ENCODE results near the gene TNFSF13B. TPM values are rescaled to one million over a fixed set of nuclear protein-coding genes. Genes with fewer than 3 reads are reported as not detected.

TNFSF13B gene
- total RNA-seq, 4 donors from 2014 or later, result 7.9 to 32.2 (median 12.0) TPM

DNA sequence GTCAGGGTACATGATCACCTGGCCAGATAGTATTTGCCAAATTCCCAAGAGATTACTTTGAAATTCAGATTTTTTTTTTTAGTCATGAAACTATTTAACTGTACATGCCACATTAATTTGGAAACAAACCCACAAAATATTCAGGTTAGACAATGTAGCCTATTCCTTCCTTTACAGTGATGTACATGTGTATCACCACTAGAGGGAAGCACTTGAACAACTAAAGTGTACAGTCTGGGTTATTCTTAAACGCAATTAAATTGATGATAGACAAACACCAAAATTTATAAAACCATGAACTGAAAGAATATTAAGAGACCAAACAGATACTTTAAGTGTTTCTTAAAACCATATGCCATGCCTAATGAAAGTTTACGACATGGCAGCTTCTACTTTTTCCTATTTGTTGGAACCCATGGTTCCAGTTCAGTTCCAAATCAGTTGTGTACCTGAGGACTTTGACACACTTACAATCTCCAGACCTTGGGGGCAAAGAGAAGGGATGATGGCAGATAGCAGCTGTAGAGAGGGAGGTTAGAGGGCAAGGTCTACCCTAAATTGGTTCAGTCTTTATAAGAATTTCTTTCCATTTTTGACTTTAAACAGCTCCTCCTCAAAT lies 52.8 kb downstream of the TNFSF13B start:
- H3K36me3 ChIP-seq, result no peaks in the 10 kb centered on the region
- H3K27me3 ChIP-seq, result no peaks in the 10 kb centered on the region
- no peaks in the 10 kb centered on the region for H3K9me3 ChIP-seq
- DNase-seq, result no peak
- no peak overlapping the region for H3K27ac ChIP-seq
- TF ChIP-seq POLR2A (IDR thresholded peaks at IDR 0.05), result no peak
- TF ChIP-seq, protein P1, sequence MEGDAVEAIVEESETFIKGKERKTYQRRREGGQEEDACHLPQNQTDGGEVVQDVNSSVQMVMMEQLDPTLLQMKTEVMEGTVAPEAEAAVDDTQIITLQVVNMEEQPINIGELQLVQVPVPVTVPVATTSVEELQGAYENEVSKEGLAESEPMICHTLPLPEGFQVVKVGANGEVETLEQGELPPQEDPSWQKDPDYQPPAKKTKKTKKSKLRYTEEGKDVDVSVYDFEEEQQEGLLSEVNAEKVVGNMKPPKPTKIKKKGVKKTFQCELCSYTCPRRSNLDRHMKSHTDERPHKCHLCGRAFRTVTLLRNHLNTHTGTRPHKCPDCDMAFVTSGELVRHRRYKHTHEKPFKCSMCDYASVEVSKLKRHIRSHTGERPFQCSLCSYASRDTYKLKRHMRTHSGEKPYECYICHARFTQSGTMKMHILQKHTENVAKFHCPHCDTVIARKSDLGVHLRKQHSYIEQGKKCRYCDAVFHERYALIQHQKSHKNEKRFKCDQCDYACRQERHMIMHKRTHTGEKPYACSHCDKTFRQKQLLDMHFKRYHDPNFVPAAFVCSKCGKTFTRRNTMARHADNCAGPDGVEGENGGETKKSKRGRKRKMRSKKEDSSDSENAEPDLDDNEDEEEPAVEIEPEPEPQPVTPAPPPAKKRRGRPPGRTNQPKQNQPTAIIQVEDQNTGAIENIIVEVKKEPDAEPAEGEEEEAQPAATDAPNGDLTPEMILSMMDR (IDR thresholded peaks at IDR 0.05), result peak; percentile 26 to 79 (median 72)
- no peaks in the 10 kb centered on the region for H3K4me1 ChIP-seq
- no peak overlapping the region for H3K4me3 ChIP-seq

DNA sequence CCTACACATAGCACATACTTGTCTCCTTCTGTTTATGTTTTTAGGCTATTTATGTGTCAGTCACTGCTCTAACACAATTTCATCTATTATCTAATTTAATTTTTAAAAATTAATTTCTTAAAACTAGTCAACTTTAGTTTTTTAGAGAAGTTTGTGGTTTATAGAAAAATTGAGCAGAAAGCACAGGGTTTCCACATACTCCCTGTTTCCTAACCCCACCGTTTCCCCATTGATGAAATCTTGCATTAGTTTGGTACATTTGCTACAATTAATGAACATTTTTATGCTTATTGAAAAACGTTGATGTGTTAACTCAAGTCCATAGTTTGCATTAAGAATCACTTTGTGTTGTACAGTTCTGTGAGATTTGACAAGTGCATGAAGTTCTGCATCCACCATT lies 53.5 kb downstream of the TNFSF13B start:
- no peak overlapping the region for H3K27ac ChIP-seq
- TF ChIP-seq POLR2A (IDR thresholded peaks at IDR 0.05), result no peak
- TF ChIP-seq, protein P1 (IDR thresholded peaks at IDR 0.05), result no peak
- DNase-seq, result no peak

DNA sequence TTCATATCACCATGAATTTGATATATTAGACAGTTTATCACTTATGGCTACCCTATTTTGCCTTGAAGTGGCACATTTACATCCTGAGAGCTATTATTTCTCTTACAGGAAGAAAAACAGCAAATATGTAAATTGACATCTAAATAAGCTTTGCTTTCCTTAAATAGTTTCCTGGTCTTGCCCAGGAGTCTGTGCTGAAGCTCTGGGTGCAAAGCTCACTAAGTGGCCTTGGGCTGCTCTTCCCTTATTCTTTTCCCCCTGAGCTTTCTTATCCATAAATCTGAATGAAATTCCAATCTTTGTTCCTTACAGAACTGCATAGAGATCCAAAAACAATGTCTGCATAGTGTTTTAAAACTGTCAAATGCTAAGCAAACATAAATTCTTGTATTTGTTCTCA lies 56.3 kb downstream of the TNFSF13B start:
- no peak for DNase-seq
- no peaks in the 10 kb centered on the region for H3K27me3 ChIP-seq

More for the DNA sequence above, 53.5 kb downstream of the TNFSF13B start:
- no peaks in the 10 kb centered on the region for H3K4me1 ChIP-seq
- H3K27me3 ChIP-seq, result no peaks in the 10 kb centered on the region
- H3K9me3 ChIP-seq, result no peaks in the 10 kb centered on the region
- no peaks in the 10 kb centered on the region for H3K36me3 ChIP-seq
- H3K4me3 ChIP-seq, result no peak overlapping the region

DNA sequence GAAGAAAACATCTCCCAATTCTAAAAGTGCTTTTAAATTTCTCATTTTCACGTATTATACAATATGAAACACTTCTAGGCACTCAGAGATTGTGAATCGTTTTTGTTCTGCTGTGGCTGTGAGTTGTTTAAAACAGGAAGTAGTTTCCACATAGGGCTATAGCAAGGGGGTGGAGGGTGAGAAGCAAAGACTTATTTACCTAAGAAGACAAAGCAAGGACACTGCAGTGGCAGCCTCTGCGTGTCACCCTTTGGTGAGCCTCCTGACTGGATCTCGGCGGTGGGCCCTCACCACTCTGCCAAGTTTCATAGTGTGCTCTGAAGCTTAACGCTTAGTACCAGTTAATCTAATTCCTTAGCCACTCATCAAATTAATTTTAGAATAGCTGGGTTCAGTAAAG lies 56.8 kb downstream of the TNFSF13B start:
- Histone ChIP-seq H3K27ac (no peak overlapping the region), H3K27me3 (no peaks in the 10 kb centered on the region), H3K4me3 (no peak overlapping the region), H3K36me3 (no peaks in the 10 kb centered on the region), H3K9me3 (no peaks in the 10 kb centered on the region), H3K4me1 (no peaks in the 10 kb centered on the region)
- TF ChIP-seq, protein P1 (IDR thresholded peaks at IDR 0.05), result no peak
- no peak for TF ChIP-seq POLR2A (IDR thresholded peaks at IDR 0.05)
- DNase-seq, result no peak

More for the DNA sequence above, 56.3 kb downstream of the TNFSF13B start:
- H3K36me3 ChIP-seq, result no peaks in the 10 kb centered on the region
- TF ChIP-seq, protein P1 (IDR thresholded peaks at IDR 0.05), result no peak
- no peaks in the 10 kb centered on the region for H3K9me3 ChIP-seq
- H3K4me1 ChIP-seq, result no peaks in the 10 kb centered on the region
- H3K4me3 ChIP-seq, result no peak overlapping the region
- H3K27ac ChIP-seq, result no peak overlapping the region

DNA sequence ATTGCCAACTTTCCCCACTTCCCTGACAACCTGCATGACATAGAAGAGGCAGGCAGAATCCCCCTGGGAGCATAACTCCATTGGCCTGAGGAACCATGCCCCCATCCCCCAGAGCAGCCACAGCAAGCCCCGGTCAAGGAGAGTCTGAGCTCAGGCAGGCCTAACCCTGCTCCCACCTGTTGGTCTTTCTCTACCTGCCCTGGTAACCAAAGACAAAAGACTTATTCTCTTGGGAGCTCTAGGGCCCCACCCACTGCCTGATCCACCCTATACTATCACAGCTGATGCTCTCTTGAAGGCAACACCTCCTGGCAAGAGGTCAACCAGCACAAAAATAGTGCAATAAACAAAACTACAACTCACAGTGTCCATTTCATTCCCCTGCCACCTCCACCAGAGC lies 59.3 kb downstream of the TNFSF13B start:
- Histone ChIP-seq H3K4me1 (no peaks in the 10 kb centered on the region), H3K27ac (no peak overlapping the region), H3K27me3 (no peaks in the 10 kb centered on the region), H3K36me3 (no peaks in the 10 kb centered on the region), H3K9me3 (no peaks in the 10 kb centered on the region), H3K4me3 (no peak overlapping the region)
- TF ChIP-seq POLR2A (IDR thresholded peaks at IDR 0.05), result no peak
- TF ChIP-seq, protein P1 (IDR thresholded peaks at IDR 0.05), result no peak
- DNase-seq, result no peak

DNA sequence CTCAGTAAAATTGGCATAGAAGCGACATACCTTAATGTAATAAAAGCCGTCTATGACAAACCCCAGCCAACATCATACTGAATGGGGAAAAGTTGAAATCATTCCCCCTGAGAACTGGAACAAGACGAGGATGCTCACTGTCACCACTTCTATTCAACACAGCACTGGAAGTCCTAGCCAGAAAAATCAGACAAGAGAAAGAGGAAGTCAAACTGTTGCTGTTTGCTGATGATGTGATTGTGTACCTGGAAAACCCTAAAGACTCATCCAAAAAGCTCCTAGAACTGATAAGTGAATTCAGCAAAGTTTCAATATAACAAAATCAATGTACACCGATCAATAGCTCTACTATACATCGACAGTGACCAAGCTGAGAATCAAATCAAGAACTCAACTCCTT lies 63.3 kb downstream of the TNFSF13B start:
- H3K27me3 ChIP-seq, result no peaks in the 10 kb centered on the region
- H3K27ac ChIP-seq, result no peak overlapping the region
- H3K36me3 ChIP-seq, result no peaks in the 10 kb centered on the region
- no peaks in the 10 kb centered on the region for H3K9me3 ChIP-seq
- no peaks in the 10 kb centered on the region for H3K4me1 ChIP-seq
- no peak for DNase-seq
- TF ChIP-seq POLR2A (IDR thresholded peaks at IDR 0.05), result no peak
- TF ChIP-seq, protein P1 (IDR thresholded peaks at IDR 0.05), result no peak
- H3K4me3 ChIP-seq, result no peak overlapping the region

All from Peyer's patch (tissue), 4 donors.